Right atrium auricular region (tissue), 2 donors: Measurements from ENCODE around the gene MMP7. TPM values are rescaled to one million over a fixed set of nuclear protein-coding genes. Genes with fewer than 3 reads are reported as not detected.

Source experiments
- DNase-seq: peaks from one replicate; pipeline ENCODE4 v3.0.0-alpha.2; 2019; ENCODE audit warnings: low spot score
- H3K27ac ChIP-seq, 2 donors: fragments of 200-600 bp; sonication (generic); 1 replicate in 1 of 2; 2 replicates in 1 of 2; pipeline ENCODE4 v1.5.1; 2016 to 2019
- H3K27me3 ChIP-seq, 2 donors: fragments of 200-600 bp; sonication (generic); one replicate each; pipeline versions ENCODE4 v1.5.1 to v1.6.0; 2017 to 2019
- H3K36me3 ChIP-seq: fragments of 200-600 bp; sonication (generic); one replicate; pipeline ENCODE4 v1.5.1; 2016
- H3K4me1 ChIP-seq, 2 donors: fragments of 200-600 bp; sonication (generic); one replicate each; pipeline versions ENCODE4 v1.5.1 to v1.6.0; 2017 to 2019
- H3K4me3 ChIP-seq, 2 donors: fragments of 200-600 bp; sonication (generic); 1 replicate in 1 of 2; 2 replicates in 1 of 2; pipeline ENCODE4 v1.5.1; 2017 to 2019; ENCODE audit warnings: mild to moderate bottlenecking in 1 of 2, moderate library complexity in 1 of 2
- H3K9me3 ChIP-seq, 2 donors: fragments of 200-600 bp; sonication (generic); one replicate each; pipeline ENCODE4 v1.5.1; 2019
- CTCF ChIP-seq, 2 donors: fragments of 200-600 bp; sonication (generic); IDR thresholded peaks; one replicate each; pipeline ENCODE4 v1.5.1; 2019; ENCODE audit warnings: antibody characterized with exemption in 2 of 2
- total RNA-seq, 2 donors: library from RNA; depleted of rRNA; stranded (reverse); fragments of >200 nt; gene quantifications; one replicate each; pipeline ENCODE4 v1.1.0, GENCODE V29; 2016

Gene MMP7
- total RNA-seq, 2 donors from 2014 or later = not detected

- Histone ChIP-seq H3K9me3 (no peaks in the 10 kb centered on the region), H3K27ac (no peak overlapping the region), H3K36me3 (no peaks in the 10 kb centered on the region), H3K4me1 (no peaks in the 10 kb centered on the region), H3K27me3 (no peaks in the 10 kb centered on the region), H3K4me3 (no peak overlapping the region)
- DNase-seq = no peak
- no peak for TF ChIP-seq CTCF (IDR thresholded peaks at IDR 0.05)
Measured at GRCh38 chr11:102523189-102523570, 7.4 kb downstream of the MMP7 start.

- no peak for TF ChIP-seq CTCF (IDR thresholded peaks at IDR 0.05)
- H3K4me1 ChIP-seq = no peaks in the 10 kb centered on the region
- H3K9me3 ChIP-seq = no peaks in the 10 kb centered on the region
- H3K27me3 ChIP-seq = no peaks in the 10 kb centered on the region
- DNase-seq = no peak
- no peak overlapping the region for H3K27ac ChIP-seq
- H3K36me3 ChIP-seq = no peaks in the 10 kb centered on the region
- H3K4me3 ChIP-seq = no peak overlapping the region
Measured at GRCh38 chr11:102522312-102523188, 8.0 kb downstream of the MMP7 start.

- Histone ChIP-seq H3K36me3 (no peaks in the 10 kb centered on the region), H3K27ac (no peak overlapping the region), H3K9me3 (no peaks in the 10 kb centered on the region), H3K4me3 (no peak overlapping the region), H3K4me1 (no peaks in the 10 kb centered on the region), H3K27me3 (no peaks in the 10 kb centered on the region)
- no peak for DNase-seq
- TF ChIP-seq CTCF (IDR thresholded peaks at IDR 0.05) = no peak
Measured at GRCh38 chr11:102521121-102521520, 9.4 kb downstream of the MMP7 start.

GRCh38 chr11:102520514-102520913 is 10.0 kb downstream of the MMP7 start:
- no peaks in the 10 kb centered on the region for H3K27me3 ChIP-seq
- no peak for TF ChIP-seq CTCF (IDR thresholded peaks at IDR 0.05)
- no peaks in the 10 kb centered on the region for H3K36me3 ChIP-seq
- H3K9me3 ChIP-seq = no peaks in the 10 kb centered on the region
- no peak for DNase-seq
- no peak overlapping the region for H3K4me3 ChIP-seq
- H3K4me1 ChIP-seq = no peaks in the 10 kb centered on the region
- no peak overlapping the region for H3K27ac ChIP-seq

- no peak for TF ChIP-seq CTCF (IDR thresholded peaks at IDR 0.05)
Measured at GRCh38 chr11:102518296-102519094, 12.1 kb downstream of the MMP7 start.

More at GRCh38 chr11:102518296-102519094, 12.1 kb downstream of the MMP7 start:
- H3K36me3 ChIP-seq = no peaks in the 10 kb centered on the region
- H3K27me3 ChIP-seq = no peaks in the 10 kb centered on the region
- H3K4me3 ChIP-seq = no peak overlapping the region
- no peaks in the 10 kb centered on the region for H3K4me1 ChIP-seq
- no peak for DNase-seq
- H3K9me3 ChIP-seq = no peaks in the 10 kb centered on the region
- no peak overlapping the region for H3K27ac ChIP-seq
